CD14-positive monocyte (primary cell): ENCODE measurements around the gene CUL4A. TPM values are rescaled to one million over a fixed set of nuclear protein-coding genes. Genes with fewer than 3 reads are reported as not detected.

ENCODE experiments used
- DNase-seq, 3 donors: peaks; one replicate each; pipeline ENCODE4 v3.0.0-alpha.2; 2011 to 2022
- H2AFZ ChIP-seq: 2 replicates; pipeline ENCODE4 v1.6.0; 2012; ENCODE audit warnings: mild to moderate bottlenecking, low read depth, low read length, inconsistent platforms; ENCODE audit not compliant: insufficient read depth, poor library complexity, severe bottlenecking
- H3K27ac ChIP-seq, 2 donors: 1 replicate in 1 of 2; 2 replicates in 1 of 2; pipeline ENCODE4 v1.5.1; 2012 to 2013; ENCODE audit warnings: low read length in 2 of 2, control low read depth in 1 of 2, inconsistent platforms in 1 of 2, low read depth in 1 of 2, mild to moderate bottlenecking in 1 of 2
- H3K27me3 ChIP-seq, 2 donors: one replicate each; pipeline versions ENCODE4 v1.6.0 to v1.6.1; 2011 to 2013; ENCODE audit warnings: low read length in 2 of 2; ENCODE audit not compliant: control insufficient read depth in 2 of 2, insufficient read depth in 2 of 2
- H3K36me3 ChIP-seq, 2 donors: replicated peaks in 1 of 2; 1 replicate in 1 of 2; 2 replicates in 1 of 2; pipeline versions ENCODE4 v1.5.1 to v1.6.1; 2012 to 2013; ENCODE audit warnings: low read length in 2 of 2, control low read depth in 1 of 2, inconsistent platforms in 1 of 2, mild to moderate bottlenecking in 1 of 2; ENCODE audit not compliant: insufficient read depth in 2 of 2, control insufficient read depth in 1 of 2
- H3K4me1 ChIP-seq, 2 donors: 1 replicate in 1 of 2; 2 replicates in 1 of 2; pipeline versions ENCODE4 v1.5.1 to v1.6.1; 2012 to 2013; ENCODE audit warnings: low read length in 2 of 2, control low read depth in 1 of 2, inconsistent platforms in 1 of 2, mild to moderate bottlenecking in 1 of 2, moderate library complexity in 1 of 2; ENCODE audit not compliant: insufficient read depth in 2 of 2, control insufficient read depth in 1 of 2
- H3K4me2 ChIP-seq: replicated peaks from 2 replicates; pipeline ENCODE3; 2012; ENCODE audit warnings: low read length, moderate library complexity, mild to moderate bottlenecking; ENCODE audit not compliant: poor library complexity, severe bottlenecking; ENCODE audit errors: extremely low read depth
- H3K4me3 ChIP-seq, 3 experiments: fragments of 200-600 bp in 1 of 3; sonication (generic) in 1 of 3; replicated peaks in 1 of 3; 1 replicate in 2 of 3; 2 replicates in 1 of 3; pipeline ENCODE4 v1.5.1; 2011 to 2013; ENCODE audit warnings: low read length in 3 of 3, mild to moderate bottlenecking in 3 of 3, control low read depth in 2 of 3, low read depth in 2 of 3, inconsistent platforms in 1 of 3, moderate library complexity in 1 of 3
- H3K79me2 ChIP-seq: 2 replicates; pipeline ENCODE4 v1.6.0; 2012; ENCODE audit warnings: mild to moderate bottlenecking, control low read depth, inconsistent platforms, low read length, moderate library complexity; ENCODE audit not compliant: insufficient read depth
- H3K9ac ChIP-seq: 2 replicates; pipeline ENCODE4 v1.6.0; 2017; ENCODE audit warnings: low read length, mild to moderate bottlenecking; ENCODE audit not compliant: insufficient read depth, poor library complexity, severe bottlenecking
- H3K9me3 ChIP-seq, 2 donors: replicated peaks in 1 of 2; 1 replicate in 1 of 2; 2 replicates in 1 of 2; pipeline versions ENCODE4 v1.5.1 to v1.6.1; 2012 to 2013; ENCODE audit warnings: low read length in 2 of 2, control low read depth in 1 of 2; ENCODE audit not compliant: control insufficient read depth in 1 of 2, insufficient read depth in 1 of 2
- H4K20me1 ChIP-seq: 2 replicates; pipeline ENCODE4 v1.6.0; 2012; ENCODE audit warnings: mild to moderate bottlenecking, low read length, control low read depth, moderate library complexity; ENCODE audit not compliant: insufficient read depth
- H3K27ac Mint-ChIP-seq, 7 donors: one replicate each; pipeline ENCODE4 v1.8.0; 2020; ENCODE audit warnings: mild to moderate bottlenecking in 7 of 7, mixed read lengths in 7 of 7, moderate library complexity in 6 of 7, inconsistent platforms in 2 of 7
- H3K27me3 Mint-ChIP-seq, 3 donors: one replicate each; pipeline ENCODE4 v1.8.0; 2021 to 2022; ENCODE audit warnings: low read depth in 3 of 3, mild to moderate bottlenecking in 3 of 3, mixed read lengths in 3 of 3, moderate library complexity in 3 of 3, inconsistent platforms in 1 of 3
- H3K36me3 Mint-ChIP-seq, 2 donors: one replicate each; pipeline ENCODE4 v1.8.0; 2020; ENCODE audit warnings: mixed read lengths in 2 of 2, inconsistent platforms in 1 of 2, mild to moderate bottlenecking in 1 of 2
- H3K4me1 Mint-ChIP-seq: one replicate; pipeline ENCODE4 v1.8.0; 2020; ENCODE audit warnings: mild to moderate bottlenecking, mixed read lengths
- H3K4me3 Mint-ChIP-seq, 2 donors: one replicate each; pipeline ENCODE4 v1.8.0; 2020; ENCODE audit warnings: mild to moderate bottlenecking in 2 of 2, mixed read lengths in 2 of 2, moderate library complexity in 1 of 2
- H3K9me3 Mint-ChIP-seq, 7 donors: one replicate each; pipeline ENCODE4 v1.8.0; 2020 to 2022; ENCODE audit warnings: mixed read lengths in 7 of 7, mild to moderate bottlenecking in 6 of 7, moderate library complexity in 6 of 7, inconsistent platforms in 2 of 7
- WGBS: methylation state at CpG from one replicate; pipeline ENCODE4 v1.1.5; 2013; ENCODE audit warnings: missing lambda C conversion rate; ENCODE audit not compliant: insufficient coverage; 5-methylcytosine and 5-hydroxymethylcytosine counted together
- intact Hi-C, 2 donors: fragments of 100-400 bp; cut with micrococcal nuclease; formaldehyde crosslinking; loops; one replicate each; pipeline versions ENCODE4 v1.15.0 to v1.15.1; 2023
- polyA plus RNA-seq, 3 donors: library from polyadenylated mRNA; depleted of rRNA in 1 of 3; unstranded in 2 of 3; stranded (reverse) in 1 of 3; fragments of 300-500 nt in 2 of 3; fragments of >200 nt in 1 of 3; fragmentation: Illumina TruSeq in 2 of 3; gene quantifications; 1 replicate in 2 of 3; 2 replicates in 1 of 3; pipeline ENCODE4 v1.2.3, GENCODE V29; 2012 to 2021
- TF ChIP-seq, protein P1 (sequence below): fragments of 200-600 bp; IDR thresholded peaks from one replicate; pipeline ENCODE4 v1.8.0; 2022; ENCODE audit warnings: antibody characterized with exemption, mild to moderate bottlenecking

The CUL4A gene
- polyA plus RNA-seq, 3 donors, result 32.0 to 53.9 (median 33.7) TPM

DNA sequence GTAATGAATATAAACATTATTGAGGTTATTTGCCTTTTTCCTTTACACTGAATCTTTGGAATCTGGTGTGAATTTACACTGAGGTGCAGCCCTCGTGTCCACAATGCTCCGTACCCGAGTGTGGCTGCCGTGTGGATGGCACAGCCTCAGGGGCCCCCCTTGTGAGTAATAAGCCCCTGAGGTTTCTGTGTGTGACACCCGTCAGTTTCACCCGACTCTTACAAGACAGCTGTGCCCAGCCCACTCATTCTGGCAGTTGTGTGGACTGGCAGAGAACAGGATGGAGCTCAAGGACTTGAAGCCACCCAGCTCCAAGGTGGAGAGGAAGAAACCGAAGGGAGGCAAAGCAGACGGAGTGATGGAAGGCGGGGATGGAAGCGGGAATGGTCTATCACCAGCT is 43.1 kb upstream of the CUL4A start:
- peaks cover 0 to 13% of the 10 kb centered on the region in 2 donors for H3K27me3 ChIP-seq
- peaks cover 0 to 6% of the 10 kb centered on the region in 2 donors for H3K4me1 ChIP-seq
- no peaks in the 10 kb centered on the region for H3K79me2 ChIP-seq
- Mint-ChIP-seq H3K4me3 (no peak overlapping the region), H3K27me3 (peaks cover 19 to 36% (median 34%) of the 10 kb centered on the region in 3 donors), H3K36me3 (peaks cover 12% of the 10 kb centered on the region in 2 donors), H3K27ac (peak overlapping the region in 1 of 7 donors; percentile 38), H3K9me3 (peaks cover 0 to 8% (median 4%) of the 10 kb centered on the region in 7 donors), H3K4me1 (peaks cover 8% of the 10 kb centered on the region)
- no peak overlapping the region for H3K4me2 ChIP-seq
- H4K20me1 ChIP-seq, result no peaks in the 10 kb centered on the region
- TF ChIP-seq, protein P1, sequence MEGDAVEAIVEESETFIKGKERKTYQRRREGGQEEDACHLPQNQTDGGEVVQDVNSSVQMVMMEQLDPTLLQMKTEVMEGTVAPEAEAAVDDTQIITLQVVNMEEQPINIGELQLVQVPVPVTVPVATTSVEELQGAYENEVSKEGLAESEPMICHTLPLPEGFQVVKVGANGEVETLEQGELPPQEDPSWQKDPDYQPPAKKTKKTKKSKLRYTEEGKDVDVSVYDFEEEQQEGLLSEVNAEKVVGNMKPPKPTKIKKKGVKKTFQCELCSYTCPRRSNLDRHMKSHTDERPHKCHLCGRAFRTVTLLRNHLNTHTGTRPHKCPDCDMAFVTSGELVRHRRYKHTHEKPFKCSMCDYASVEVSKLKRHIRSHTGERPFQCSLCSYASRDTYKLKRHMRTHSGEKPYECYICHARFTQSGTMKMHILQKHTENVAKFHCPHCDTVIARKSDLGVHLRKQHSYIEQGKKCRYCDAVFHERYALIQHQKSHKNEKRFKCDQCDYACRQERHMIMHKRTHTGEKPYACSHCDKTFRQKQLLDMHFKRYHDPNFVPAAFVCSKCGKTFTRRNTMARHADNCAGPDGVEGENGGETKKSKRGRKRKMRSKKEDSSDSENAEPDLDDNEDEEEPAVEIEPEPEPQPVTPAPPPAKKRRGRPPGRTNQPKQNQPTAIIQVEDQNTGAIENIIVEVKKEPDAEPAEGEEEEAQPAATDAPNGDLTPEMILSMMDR, result no peak
- H2AFZ ChIP-seq, result no peak overlapping the region
- H3K9ac ChIP-seq, result no peak overlapping the region
- peaks cover 0 to 3% of the 10 kb centered on the region in 2 donors for H3K9me3 ChIP-seq
- H3K4me3 ChIP-seq, result no peak overlapping the region
- intact Hi-C loops, result no loop called here
- WGBS, result 96% methylated on average over 5 of the region's 10 CpGs
- no peaks in the 10 kb centered on the region for H3K36me3 ChIP-seq
- no peak overlapping the region for H3K27ac ChIP-seq
- no peak for DNase-seq

DNA sequence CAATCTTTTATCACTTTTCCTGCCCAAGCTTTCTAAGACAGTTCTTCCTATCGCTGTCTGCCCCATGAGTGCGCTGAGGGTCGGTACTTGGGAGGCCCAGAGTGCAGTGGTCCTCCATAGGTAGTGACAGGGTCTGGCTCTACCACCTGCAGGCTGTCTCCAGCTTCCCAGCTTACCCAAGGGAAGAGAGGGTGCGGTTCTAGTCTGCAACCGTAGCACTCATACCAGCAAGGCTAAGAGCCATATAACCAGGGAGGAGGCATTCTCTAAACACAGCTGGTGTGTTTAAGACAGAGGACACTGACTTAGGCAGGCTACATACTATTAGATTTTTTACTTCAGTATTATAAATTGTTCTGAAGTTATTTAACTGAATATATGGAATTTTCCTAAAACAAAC is 42.7 kb upstream of the CUL4A start:
- Histone ChIP-seq H3K4me3 (no peak overlapping the region), H3K36me3 (no peaks in the 10 kb centered on the region), H3K9me3 (peaks cover 0 to 3% of the 10 kb centered on the region in 2 donors), H3K4me1 (peaks cover 0 to 10% of the 10 kb centered on the region in 2 donors), H3K9ac (no peak overlapping the region), H4K20me1 (no peaks in the 10 kb centered on the region), H3K4me2 (no peak overlapping the region), H3K27me3 (peaks cover 0 to 10% of the 10 kb centered on the region in 2 donors), H2AFZ (no peak overlapping the region), H3K79me2 (no peaks in the 10 kb centered on the region), H3K27ac (no peak overlapping the region)
- TF ChIP-seq, protein P1, result no peak
- intact Hi-C loops, result no loop called here
- Mint-ChIP-seq H3K4me1 (peaks cover 12% of the 10 kb centered on the region), H3K9me3 (peaks cover 0 to 8% (median 4%) of the 10 kb centered on the region in 7 donors), H3K27me3 (peaks cover 18 to 33% (median 30%) of the 10 kb centered on the region in 3 donors), H3K36me3 (peaks cover 16% of the 10 kb centered on the region in 2 donors), H3K4me3 (no peak overlapping the region), H3K27ac (no peak overlapping the region)
- 100% methylated on average over 1 of the region's 5 CpGs for WGBS
- DNase-seq, result no peak
